Measurements from ENCODE around the gene MUSTN1.

MUSTN1 gene

DNA sequence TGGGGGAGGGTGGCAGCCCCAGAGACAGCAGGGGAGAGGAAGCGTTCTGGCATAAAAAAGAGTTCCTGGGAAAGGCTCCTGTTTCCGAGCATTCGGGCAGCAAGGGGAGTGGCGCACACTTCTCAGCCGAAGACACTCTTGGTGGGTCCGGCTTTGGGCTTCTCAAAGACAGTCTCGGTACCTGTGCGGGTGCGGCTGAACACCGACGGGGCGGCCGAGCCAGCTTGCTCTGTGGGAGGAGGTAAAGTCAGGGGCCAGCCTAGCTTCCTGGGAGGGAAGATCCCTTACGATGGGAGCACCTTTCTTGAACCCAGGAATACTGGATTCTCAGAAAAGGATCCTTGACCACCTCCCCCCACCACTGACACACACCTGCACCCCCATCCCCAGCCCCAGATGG is 1.6 kb downstream of the MUSTN1 start:
- no peak for DNase-seq (ENCODE audit: low spot score)

- DNase-seq (ENCODE audit: low spot score), result no peak
These were observed 3.1 kb downstream of the MUSTN1 start for GRCh38 chr3:52831500-52832301.

DNA sequence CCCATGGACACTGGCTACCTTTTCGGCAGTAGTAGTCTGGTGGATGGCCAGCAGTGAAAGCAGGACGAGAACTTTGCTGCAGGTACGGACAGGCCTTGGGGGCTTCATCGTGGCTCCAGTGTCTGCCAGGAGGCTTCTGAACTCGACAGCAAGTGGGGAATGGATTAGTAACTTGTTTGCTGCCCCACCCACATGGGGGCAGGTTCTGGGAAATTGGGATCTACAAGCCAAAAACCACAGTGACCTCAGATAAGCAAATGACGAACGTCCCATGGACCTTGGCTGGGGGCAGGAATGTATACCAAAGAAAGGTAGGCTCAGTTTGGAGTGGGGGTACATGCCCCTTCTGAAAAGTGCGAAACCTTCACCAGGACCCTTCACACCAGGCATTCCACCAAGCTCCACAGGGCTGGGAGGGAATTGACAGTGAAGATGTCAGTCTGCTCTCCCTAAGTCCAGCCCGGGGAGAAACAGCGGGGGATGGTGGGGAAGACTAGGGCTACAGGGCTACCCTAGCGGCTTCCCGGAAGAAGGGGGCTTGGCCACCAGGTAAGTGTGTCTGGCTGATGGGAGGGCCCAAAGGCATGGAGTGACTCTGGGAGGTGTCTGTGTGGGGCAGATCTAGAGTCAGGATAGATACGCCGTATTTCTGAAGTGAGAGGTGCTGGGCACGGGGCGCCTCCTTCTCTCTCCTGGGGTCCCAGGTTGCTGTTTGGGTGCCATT is 4.1 kb downstream of the MUSTN1 start, which contains the start of gene ITIH4:
Gene ITIH4, minus strand, starts transcription at position 138 of the 724 bp plus-strand sequence. Its CDS starts 30 bp downstream, at position 108.
- DNase-seq (ENCODE audit: low spot score), result no peak

- no peak for DNase-seq (ENCODE audit: low spot score)
These were observed 4.8 kb downstream of the MUSTN1 start for GRCh38 chr3:52829906-52830463.

- no peak for DNase-seq (ENCODE audit: low spot score)
These were observed 5.3 kb downstream of the MUSTN1 start for GRCh38 chr3:52829482-52829881.

- no peak for DNase-seq (ENCODE audit: low spot score)
These were observed 6.9 kb downstream of the MUSTN1 start for GRCh38 chr3:52827866-52828376.

DNA sequence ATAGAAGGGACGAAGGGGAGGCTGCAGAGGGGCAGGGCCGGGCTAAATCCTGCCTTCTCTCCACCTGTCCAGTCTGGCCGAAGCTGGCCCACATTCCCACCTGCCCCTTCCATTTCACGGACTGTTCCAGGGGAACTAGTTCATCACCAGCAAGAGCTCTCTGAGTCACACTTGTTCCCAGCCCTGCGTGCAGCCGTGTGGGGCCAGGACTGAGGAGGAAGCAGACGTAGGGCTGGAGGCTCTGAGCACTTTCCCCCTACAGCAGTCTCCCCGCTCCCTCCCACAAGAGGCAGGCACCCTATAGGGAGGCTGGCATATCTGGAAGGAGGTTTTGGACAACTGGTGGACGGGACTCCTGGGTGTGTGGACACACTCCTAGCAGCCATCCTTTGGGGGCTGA is 7.4 kb downstream of the MUSTN1 start:
- DNase-seq (ENCODE audit: low spot score), result no peak

- DNase-seq (ENCODE audit: low spot score), result no peak
These were observed 10.8 kb downstream of the MUSTN1 start for GRCh38 chr3:52824037-52824436.

DNA sequence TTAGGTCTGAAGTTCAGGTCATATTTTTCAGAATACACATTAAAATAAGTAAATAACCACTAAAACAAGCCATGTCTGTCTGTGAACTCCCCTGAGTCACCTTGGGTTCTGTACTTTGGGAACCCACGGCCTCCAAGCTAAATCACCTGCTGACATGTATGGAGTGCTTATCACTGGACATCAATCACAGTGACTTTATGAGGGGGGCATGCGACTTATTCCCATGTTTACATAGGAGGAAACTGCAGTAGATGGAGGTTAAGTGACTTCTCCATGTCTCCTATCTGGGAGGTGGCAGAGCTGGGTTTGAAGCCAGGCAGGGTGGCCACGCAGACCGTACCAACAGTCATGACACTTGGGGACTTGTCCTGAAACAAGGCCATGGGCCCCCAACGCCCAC is 12.5 kb downstream of the MUSTN1 start:
- DNase-seq (ENCODE audit: low spot score), result no peak

DNA sequence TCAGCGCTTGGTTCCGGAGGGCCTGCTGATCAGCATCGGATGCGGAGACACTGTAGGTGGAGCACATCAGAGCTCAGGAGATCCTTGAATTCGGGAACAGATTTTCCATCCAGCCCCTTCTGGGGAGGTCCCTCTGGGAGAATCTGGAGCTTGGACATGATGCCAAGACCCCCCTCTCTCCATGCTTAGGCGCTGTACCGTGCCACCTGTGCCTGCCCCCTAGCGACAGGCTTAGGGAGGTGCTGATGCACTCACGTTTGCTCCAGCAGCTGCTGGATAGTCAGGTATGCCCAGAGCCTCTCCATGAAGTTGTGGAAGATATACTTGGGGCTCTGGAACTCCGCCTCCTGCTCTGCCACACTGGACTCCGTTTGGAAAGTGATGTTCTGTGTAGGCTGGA is 14.1 kb downstream of the MUSTN1 start:
- DNase-seq (ENCODE audit: low spot score), result no peak

DNA sequence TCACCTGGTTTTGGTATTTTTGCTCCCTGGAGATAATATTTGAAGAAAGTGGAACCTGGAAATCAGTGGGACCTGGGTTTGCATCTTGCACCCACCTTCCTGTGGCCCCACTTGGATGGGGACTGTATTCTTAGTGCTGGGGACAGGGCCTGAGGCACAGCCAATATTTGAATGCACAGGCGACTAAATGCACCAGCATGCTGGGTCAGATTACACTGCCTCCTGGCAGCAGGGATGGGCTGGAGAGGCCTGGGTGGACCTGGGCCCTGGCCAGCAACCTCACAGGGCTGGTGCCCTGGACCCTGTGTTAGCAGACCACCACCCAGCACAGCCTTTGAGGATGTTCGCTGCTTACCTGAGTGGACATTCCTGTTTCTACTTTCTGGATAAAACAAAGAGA is 14.9 kb downstream of the MUSTN1 start:
- DNase-seq (ENCODE audit: low spot score), result no peak

DNA sequence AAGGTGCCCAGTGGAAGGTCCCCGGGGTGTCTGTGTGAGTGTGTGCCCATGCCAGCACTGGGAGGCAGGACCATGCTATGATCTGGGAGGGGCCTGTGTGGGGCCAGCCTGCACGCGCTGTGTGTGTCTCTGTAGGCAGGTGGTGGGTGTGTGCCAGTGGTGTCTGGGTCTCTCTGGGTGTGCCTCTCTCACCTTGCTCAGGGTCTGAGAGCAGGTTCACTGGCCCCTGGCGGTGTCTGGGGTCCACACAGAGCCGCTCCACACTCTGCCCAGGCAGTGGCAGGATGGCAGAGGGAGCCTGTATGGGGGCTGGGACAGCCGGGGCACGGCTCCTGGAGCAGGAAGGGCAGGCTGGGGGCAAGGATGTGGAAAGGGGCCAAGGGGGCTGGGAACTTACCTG is 17.0 kb downstream of the MUSTN1 start:
- DNase-seq (ENCODE audit: low spot score), result no peak

DNA sequence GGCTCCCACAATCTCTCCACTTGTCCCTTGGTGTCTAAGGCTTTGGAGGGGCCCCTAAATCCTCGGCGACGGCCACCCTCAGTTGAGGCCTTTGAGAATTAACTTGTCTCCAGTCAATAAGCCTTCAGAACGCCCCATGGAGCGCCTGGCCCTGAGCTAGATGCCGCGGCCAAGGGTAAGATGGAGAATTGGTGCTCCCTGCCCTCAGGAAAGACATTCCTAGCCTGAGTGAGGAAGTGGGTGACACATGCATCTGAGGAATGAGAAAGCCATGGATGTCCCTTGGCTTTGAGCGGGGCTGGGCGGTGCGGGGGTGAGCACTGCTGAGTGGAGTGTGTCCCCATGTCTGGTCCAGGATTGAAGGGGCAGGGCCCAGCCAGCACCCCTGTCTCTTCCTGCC is 17.6 kb downstream of the MUSTN1 start:
- no peak for DNase-seq (ENCODE audit: low spot score)

- no peak for DNase-seq (ENCODE audit: low spot score)
These were observed 18.2 kb downstream of the MUSTN1 start for GRCh38 chr3:52816654-52817053.

GRCh38 chr3:52816199-52816598 is 18.6 kb downstream of the MUSTN1 start:
- DNase-seq (ENCODE audit: low spot score), result no peak

DNA sequence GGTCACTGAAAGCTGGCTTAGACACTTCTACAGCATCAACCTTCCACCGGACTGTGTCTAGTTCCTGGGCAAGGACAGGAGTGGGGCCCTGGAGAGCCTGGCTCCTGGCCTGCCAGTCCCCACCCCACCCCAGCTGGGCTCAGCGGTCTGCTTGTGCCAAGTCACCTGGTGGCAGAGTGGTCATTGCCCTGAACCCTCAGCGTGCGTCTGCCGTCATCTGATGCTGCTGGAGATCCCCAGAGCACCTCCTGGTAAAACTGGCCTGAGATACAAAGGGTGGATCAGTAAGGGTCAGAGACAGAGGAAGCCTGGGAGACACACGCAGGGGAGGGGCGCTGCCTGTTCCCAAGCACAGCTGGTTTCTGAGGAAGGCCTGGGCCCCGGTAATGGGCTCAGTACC is 21.0 kb downstream of the MUSTN1 start:
- no peak for DNase-seq (ENCODE audit: low spot score)

GRCh38 chr3:52811452-52812011 is 23.3 kb downstream of the MUSTN1 start:
- no peak for DNase-seq (ENCODE audit: low spot score)

- no peak for DNase-seq (ENCODE audit: low spot score)
These were observed 23.9 kb downstream of the MUSTN1 start for GRCh38 chr3:52810923-52811322.

DNA sequence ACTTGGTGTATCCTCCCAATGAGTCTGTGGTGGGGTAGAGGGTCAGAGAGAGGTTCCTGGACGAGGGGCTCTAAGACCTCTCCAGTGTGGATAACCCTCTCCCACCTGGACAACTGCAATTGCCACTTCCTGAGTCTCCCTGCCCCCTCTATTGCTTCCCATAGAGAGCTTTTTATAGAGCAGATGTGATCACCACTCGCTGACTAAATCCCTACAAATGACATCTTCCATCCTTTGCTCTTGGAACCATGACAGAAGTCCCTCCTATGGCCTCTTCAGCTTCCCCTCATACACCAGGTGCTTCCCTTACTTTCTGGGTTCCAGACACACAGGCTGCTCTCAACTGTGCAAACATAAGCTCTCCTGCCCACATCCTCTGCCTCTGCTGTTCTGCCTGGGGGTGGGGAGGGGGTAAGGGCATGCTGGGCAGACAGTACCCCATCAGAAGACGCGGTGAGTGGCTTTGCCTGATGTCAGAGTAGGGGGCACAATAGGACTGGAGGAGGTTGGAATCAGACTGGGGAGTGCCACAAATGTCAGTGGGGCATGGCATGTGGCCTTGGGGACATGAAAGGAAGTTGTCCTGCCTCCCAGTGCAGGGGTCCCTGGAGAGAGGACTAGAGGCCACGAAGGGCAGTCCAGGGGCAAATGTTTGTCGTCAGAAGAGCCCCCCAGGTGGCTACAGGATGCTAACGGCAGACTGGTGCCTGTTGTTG is 25.0 kb downstream of the MUSTN1 start:
- no peak for DNase-seq (ENCODE audit: low spot score)

DNA sequence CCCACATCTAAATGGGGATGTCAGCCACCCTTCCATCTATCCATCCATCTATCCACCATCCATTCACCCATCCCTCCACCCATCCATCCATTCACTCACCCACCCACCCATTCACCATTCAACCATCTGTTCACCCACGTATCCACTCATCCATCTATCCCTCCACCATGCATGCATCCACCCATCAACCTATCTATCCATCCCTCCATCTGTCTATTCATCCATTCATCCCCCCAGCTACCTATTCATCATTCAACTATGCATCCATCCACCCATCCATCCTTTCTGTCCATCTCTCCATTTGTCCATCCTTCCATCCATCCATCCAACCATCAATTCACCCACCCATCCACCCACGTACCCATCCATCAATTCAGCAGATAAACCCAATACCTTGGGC is 25.7 kb downstream of the MUSTN1 start:
- no peak for DNase-seq (ENCODE audit: low spot score)

- no peak for DNase-seq (ENCODE audit: low spot score)
These were observed 29.4 kb downstream of the MUSTN1 start for GRCh38 chr3:52805270-52806039.

Data from CD4-positive, alpha-beta T cell treated with Interleukin-6 at 100 ng/mL for 8 hours (primary cell).